ENCODE results near the gene PTPRN2.

DNA sequence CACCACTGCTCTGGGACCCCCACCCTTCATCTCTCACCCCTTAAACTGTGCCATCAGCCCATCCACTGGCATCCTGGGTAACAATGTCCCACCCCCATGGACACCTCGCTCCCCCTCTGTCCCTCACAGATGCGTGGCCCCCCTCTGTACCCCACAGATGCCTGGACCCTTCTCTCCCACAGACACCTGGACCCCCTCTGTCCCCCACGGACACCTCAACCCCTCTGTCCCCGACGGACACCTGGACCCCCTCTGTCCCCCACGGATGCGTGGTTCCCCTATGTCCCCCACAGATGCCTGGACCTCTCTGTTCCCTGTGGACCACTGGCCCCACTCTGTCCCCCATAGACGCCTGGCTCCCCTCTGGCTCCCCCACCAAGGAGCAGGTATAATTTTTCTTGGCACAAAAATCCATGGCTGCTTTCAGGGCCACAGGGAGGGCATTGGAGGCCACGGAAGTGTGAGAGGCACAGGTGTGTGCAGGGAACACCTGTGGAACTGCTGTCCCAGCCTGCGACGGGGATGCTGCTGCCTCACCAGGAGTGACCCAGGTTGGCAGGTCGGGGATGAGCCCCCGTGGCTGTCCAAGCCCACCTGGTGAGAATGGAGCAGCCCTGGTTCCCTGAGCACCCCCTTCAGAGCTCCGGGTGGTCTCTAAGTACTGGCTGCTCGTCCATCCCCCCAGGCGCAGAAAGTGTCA is 193.5 kb downstream of the PTPRN2 start:
- TF ChIP-seq CTCF (IDR thresholded peaks at IDR 0.05) (no peak), MEF2A (IDR thresholded peaks at IDR 0.05; ENCODE audit: borderline replicate concordance, low read depth) (no peak), RAD21 (IDR thresholded peaks at IDR 0.05; ENCODE audit: low read length) (no peak), EP300 (IDR thresholded peaks at IDR 0.05; ENCODE audit: borderline replicate concordance in 1 of 2, low read depth in 1 of 2, low read length in 1 of 2) (no peak), SMC3 (IDR thresholded peaks at IDR 0.05; ENCODE audit: low read depth, low read length) (no peak), JUND (IDR thresholded peaks at IDR 0.05) (no peak), YY1 (IDR thresholded peaks at IDR 0.05; ENCODE audit: low read depth) (no peak), POLR2AphosphoS5 (IDR thresholded peaks at IDR 0.05; ENCODE audit: low read depth, low read length) (no peak), SIN3A (IDR thresholded peaks at IDR 0.05; ENCODE audit: borderline replicate concordance, low read depth, low read length) (no peak), ELF1 (IDR thresholded peaks at IDR 0.05) (no peak), NFIC (IDR thresholded peaks at IDR 0.05; ENCODE audit: borderline replicate concordance) (no peak)
